Measurements from ENCODE around the gene UTP3.
"Not testable (repeated sequence)": the region's sequence is repeated elsewhere in the genome, so short reads cannot be mapped to it uniquely, and the experiment has no call there.

The UTP3 gene

DNA sequence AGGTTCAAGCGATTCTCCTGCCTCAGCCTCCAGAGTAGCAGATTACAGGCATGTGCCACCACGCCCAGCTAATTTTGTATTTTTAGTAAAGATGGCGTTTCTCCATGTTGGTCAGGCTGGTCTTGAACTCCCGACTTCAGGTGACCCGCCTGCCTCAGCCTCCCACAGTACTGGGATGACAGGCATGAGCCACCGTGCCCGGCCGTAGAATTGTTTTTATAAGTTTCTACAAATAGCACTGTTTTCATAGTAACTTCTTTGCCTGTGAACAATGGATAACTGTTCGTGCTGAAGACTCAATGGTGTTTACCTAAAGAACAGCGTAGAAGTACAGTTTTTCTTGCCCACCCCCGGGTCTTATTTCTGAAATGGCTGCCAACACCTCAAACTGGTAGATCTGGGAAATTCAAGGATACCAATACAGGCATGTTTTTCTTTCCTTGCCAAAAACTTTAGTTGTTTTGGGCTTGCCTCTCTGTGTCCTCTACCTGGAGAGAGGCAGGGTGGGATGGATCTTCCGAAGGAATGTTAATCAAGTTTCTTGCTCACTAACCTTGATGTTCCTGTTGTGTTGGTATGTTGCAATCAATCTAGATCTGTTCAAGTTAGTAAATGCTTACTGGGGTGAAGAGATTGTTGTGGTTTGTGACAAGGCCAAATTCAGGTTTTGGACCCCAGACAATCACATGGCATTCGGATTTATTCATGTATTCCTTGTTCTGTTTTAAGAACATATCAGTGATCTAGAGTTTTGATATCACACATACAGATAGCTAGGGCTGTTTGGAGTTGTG lies 30.7 kb downstream of the UTP3 start:
- no peak for FAIRE-seq

DNA sequence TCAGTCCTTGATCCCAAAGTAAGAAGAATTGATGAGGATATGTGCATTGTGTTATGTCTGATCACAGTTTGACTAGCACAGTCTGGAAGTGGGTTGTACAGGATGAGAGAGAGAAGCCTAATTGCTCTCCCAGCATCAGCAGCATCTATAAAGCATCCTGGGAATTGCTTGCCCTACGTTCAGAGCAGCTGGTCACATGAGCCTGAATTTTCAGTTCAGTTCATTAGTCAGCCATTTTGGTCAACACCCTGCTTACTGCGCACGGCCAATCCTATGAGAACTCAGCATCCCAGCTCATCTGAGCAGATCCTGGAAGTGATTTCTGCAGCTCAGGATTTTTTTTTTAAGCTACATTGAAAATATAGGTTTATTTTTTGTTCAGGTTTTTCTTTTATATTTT lies 33.4 kb downstream of the UTP3 start, which contains the start of gene RUFY3:
Gene RUFY3, plus strand, starts transcription at position 218 of the 400 bp plus-strand sequence. CDS start 610 bp downstream, outside the sequence.
- no peak for FAIRE-seq

DNA sequence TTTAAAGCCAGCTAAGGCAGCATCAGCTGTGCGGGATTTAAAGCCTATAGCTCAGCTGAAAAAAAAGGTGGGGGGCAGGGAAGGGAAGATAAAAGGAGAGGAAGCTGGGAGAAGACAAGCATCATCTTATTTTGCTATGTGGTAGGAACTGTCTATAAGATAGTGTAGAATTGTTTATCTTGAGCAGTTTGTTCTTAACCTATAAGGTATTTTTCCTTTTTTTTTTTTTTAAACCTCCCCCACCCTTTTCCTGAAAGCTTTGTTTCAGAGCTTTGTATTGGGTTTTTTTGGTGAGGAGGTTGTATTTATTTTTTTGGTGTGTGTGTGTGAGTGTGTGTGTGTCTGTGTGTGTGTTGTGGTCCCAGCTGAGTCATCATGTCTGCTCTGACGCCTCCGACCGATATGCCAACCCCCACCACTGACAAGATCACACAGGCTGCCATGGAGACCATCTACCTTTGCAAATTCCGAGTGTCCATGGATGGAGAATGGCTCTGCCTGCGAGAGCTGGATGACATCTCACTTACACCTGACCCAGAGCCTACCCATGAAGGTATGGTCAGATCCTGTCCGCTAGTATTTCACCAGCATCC lies 34.0 kb downstream of the UTP3 start:
- no peak for FAIRE-seq

DNA sequence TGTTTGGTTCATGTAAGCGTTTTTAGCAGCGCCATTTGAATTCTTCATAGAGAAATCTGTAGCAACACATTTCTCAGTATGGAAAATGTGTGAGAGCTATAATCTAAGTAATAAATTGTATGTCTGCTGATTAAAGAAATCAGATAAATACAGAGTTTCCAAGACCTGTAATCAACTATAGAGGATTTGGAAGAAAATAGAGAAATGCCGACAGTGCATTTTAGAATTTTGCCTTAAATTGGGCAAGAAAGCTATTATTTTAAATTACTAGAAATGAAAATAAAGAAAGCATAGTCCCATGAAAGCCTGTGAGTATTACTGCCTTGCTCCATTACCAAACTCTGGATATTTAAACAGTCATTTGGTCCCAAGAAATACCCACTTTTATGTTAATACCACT lies 36.1 kb downstream of the UTP3 start:
- no peak for FAIRE-seq

DNA sequence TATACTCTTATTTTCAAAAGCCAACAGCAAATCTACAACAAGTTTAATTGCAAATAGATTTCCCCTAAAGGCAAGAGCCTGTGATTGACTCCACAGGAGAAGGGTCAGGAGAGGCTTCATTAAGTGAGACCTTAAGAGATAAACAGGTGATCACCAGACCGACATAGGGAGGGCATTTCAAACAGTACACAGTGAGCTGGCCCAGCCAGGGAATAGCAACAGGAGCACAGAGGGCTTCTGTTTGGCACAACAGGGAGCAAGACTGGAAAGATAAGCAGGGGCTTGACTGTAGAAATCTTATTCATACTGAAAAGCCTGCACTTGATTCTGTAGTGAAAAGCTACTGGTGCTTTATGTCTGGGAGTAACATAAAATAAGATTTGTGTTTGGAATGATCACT lies 37.3 kb downstream of the UTP3 start:
- no peak for FAIRE-seq

DNA sequence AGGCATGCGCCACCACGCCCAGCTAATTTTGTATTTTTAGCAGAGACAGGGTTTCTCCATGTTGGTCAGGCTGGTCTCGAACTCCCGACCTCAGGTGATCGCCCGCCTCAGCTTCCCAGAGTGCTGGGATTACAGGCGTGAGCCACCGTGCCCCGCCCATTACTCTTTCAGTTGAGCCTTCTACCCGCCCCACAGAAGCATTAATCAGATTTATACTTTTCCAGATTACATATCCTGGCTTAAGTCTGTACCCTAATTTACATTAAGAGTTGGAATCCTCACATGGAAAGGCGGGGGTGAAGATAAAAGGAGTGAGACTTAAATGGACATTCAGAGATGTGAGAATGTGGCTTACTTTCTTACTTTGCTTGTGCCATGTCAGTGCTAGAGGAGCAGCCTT lies 38.2 kb downstream of the UTP3 start:
- not testable (repeated sequence) for FAIRE-seq

DNA sequence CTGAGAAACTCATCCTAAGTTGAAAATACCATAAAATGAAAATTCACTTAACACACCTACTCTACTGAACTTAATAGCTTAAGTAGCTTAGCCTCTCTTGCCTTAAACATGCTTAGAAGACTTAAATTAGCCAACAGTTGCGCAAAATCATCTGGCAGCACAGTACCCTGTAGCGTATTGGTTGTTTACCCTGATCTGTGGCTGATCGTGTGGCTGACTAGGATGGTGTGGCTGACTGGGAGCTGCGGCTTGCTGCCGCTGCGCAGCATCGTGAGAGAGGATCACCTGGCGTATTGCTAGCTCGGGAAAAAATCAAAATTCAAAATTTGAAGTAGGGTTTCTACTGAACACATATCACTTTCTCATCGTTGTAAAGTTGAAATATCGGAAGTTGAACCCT lies 39.8 kb downstream of the UTP3 start:
- FAIRE-seq = no peak

DNA sequence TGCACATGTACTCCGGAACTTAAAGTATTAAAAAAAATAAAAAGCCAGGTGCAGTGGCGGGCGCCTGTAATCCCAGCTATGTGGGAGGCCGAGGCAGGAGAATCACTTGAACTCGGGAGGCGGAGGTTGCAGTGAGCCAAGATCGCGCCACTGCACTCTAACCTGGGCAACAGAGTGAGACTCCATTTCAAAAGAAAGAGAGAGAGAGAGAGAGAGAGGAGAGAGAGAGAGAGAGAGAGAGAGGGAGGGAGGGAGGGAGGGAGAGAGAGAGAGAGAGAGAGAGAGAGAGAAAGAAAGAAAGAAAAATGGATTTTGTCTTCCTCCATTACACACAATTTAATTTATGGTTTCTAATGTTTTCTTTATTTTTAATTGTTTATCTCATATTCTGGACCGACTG lies 44.5 kb downstream of the UTP3 start:
- FAIRE-seq = not testable (repeated sequence)

DNA sequence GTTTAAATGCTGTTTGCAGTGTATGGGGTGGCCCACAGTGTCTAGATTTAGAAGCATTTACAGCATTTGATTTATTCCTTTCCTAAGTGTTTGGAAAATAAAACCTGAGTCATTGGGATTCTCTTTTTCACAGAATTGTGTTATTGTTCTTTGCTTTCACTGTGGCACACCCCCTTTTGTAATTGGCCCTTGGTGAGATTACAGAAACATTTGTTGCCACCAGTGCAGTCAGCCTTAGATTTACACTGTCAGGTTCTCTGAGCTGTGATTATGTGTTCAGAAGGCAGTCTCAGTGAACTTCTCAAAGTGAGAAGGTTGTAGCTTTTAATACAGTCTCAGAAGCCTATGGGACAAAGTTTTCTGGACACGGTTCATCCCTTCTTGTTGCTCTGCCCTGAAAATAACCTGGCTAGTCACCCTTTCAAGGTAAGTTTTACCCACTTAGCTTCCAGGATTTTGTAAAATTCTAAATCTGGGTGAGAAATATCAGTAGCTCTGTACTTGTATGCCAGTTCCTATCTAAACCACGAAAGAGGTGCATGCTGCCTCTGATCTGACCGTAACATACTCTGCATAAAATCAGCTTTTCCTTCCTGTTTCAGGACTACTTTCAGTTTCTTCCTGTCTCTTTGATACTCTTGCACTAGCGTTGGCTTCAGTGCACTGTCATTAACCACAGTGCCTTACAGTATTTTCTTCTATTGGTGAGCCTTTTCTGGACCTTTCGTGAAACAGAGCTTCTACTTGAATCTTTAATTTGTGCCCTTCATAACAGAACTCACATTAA lies 46.0 kb downstream of the UTP3 start:
- peak; percentile 31 for FAIRE-seq

DNA sequence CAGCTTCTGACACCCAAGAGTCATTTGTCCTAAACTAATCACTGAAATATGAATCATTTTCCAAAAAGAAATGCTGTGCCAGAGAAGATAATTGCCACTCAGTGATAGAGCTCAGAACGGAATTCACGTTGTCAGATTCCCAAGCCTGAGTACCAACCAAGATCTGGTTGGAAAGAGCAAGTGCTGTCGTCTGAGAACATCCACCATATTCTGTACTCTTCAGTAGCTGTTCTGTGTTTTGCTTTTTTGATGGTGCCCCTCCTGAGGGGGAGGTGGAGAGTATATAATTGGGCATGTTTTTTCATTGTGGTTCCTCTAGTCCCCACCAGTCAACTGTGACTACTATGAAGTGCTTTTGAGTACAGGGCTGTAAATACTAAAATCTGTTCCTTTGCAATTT lies 46.6 kb downstream of the UTP3 start:
- FAIRE-seq = no peak

DNA sequence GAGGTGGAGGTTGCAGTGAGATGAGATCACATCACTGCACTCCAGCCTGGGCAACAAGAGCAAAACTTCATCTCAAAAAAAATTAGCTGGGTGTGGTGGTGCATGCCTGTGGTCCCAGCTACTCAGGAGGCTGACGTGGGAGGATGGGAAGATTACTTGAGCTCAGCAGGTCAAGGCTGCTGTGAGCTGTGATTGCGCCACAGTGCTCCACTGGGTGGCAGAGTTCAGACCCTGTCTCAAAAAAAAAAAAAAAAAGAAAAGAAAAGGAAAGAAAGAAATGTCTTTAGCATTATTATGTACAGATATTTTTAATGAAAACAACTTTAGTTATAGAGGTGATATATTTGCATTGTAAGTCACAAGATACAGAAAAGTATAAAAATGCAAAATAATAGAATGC lies 47.6 kb downstream of the UTP3 start:
- not testable (repeated sequence) for FAIRE-seq

DNA sequence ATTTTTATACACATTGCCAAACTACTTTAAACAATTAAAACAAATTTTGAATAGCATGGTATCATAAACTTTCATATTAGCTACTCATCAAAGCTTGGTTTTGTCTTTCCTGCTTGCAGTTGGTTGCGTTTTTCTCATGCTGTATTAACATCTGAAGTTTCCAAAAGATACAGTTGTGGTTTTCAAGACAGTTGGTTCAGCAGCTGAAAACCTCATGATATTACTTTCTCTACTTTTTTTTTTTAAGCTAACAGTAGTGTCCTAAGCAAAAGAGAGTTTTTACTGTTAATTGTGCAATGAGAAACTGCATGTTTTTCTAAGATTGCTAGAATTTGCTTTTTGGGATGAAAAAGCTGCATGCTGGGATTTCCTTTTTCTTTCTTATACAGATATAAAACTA lies 48.7 kb downstream of the UTP3 start:
- FAIRE-seq = no peak

DNA sequence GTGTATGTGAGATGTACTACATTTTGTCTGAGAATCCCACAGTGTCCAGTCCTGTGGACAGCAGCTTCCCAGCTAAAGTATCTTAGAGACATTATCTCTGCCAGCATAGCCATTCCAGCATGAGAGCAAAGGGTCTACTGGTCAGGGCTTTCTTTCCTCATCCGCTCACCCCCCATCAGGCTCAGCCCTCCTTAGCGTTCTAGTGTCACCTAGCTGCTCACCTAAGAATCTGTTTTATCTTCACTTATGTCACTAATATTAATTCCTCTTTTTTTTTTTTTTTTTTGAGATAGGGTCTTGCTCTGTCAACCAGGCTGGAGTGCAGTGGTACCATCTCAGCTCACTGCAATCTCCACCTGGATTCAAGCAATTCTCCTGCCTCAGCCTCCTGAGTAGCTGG lies 49.1 kb downstream of the UTP3 start:
- FAIRE-seq = no peak

DNA sequence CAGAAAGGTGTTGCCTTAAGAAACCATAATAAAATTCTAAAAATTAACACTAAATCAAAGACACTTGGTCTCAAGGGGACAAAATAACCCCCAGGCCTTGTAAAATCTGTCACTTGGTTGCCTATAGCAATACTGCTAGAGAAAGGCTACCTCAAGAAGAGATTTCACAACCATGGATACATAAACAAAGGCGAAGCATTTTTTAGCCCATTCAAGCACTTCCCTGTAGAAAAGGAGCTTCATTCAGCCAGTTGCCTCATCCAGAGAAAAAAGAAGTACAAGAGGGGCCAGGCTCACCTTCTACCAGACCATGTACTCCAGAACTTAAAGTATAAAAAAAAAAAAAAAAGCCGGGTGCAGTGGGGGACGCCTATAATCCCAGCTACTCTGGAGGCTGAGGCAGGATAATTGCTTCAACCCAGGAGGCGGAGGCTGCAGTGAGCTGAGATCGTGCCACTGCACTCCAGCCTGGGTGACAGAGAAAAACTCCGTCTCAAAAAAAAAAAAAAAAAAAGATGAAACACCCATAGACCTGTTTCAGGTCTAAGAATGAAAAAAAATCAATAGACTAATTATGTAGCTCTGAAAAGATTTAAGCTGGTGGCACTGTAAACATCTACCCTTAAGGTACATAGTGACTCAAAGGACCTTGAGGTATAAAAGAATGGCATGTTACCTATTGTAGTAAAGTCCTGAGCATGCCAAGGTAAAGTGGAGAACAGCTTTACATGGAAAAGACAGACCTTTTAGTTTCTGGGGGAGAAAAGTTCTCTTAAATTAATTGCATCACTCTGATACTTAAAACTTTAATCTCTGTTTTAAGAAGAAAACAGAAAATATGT lies 51.4 kb downstream of the UTP3 start:
- no peak for FAIRE-seq
